GM19193 (cell line): ENCODE results near the gene FEV.

Experiments used
- POLR2A ChIP-seq: IDR thresholded peaks from 4 replicates; pipeline ENCODE4 v1.6.1; 2011; ENCODE audit not compliant: insufficient read depth, insufficient read length; ENCODE audit errors: extremely low read depth

FEV gene

DNA sequence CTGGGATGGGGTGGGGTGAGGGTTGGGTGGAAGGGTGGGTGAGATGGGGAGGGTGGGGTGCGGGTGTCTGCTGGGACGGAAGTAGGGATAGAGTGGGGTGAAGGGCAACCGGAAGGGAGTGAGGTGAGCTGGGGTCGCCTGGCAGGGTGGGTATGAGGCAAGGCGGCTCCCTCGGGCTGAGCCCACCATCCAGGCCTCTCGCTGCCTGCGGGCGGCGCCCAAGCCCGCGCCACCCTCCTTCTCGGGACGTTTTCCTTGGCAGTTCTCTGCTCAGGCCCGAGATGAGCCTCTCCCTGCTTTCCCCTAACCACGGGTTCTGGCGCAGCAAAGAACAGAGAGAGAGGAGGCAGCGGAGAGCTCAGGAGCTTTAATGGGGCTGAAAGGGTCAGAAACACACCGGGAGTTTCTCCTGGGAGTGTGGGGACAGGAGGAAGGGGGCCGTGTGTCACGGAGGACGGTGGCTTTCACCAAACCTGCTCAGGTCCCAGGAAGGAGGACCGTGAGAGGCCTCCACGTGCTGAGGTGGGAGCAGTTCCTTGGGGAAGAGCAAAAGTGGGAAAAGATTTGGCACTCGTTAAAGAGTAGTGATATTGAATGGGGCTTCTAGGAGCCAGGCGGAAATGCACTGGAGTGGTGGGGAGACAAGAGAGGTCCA is 4.1 kb downstream of the FEV start:
- no peak for TF ChIP-seq POLR2A

GRCh38 chr2:218979846-218980734 is 4.9 kb downstream of the FEV start:
- no peak for TF ChIP-seq POLR2A

- no peak for TF ChIP-seq POLR2A
Observed at GRCh38 chr2:218975060-218975777, 9.8 kb downstream of the FEV start.

- TF ChIP-seq POLR2A: no peak
Observed at GRCh38 chr2:218970894-218971293, 14.1 kb downstream of the FEV start.

DNA sequence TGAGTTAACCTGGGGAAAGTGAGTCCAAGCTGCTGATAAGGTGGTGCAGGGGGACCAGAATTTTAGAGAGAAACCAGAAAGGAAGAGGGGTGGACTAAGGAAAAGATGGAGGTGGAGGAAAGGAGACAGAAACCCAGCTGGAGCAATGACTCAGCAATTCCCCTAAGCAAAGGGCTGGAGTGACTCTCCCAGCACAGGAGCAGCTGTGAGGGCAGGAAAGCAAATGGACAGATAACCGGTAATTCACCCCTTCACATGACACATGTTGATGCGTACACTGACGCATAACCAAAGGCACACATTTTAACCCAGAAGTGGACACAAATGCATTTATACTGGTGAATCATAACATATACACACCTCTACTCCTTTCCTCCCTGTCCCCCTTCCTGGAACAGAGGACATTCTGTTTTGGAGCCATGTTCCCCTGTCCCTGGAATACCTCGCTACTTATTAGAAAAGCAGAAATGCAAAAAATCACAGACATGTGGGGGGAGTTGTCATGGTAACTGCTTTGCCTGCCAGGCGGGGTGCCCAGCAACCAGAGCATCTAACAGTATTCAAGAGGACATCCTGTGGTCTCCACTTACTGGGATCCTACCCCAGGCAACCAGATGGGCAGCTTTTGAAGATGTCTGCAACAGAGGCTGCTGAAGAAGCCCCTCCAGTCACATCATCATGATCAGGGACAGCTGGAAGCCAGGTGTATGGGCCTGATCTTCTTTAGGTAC is 20.8 kb downstream of the FEV start:
- no peak for TF ChIP-seq POLR2A

- no peak for TF ChIP-seq POLR2A
Observed at GRCh38 chr2:218963601-218964000, 21.4 kb downstream of the FEV start.

GRCh38 chr2:218962859-218963492 is 22.0 kb downstream of the FEV start:
- TF ChIP-seq POLR2A: no peak

GRCh38 chr2:218961651-218962570 is 23.1 kb downstream of the FEV start:
- TF ChIP-seq POLR2A: no peak

- no peak for TF ChIP-seq POLR2A
Observed at GRCh38 chr2:218961229-218961628, 23.8 kb downstream of the FEV start.

DNA sequence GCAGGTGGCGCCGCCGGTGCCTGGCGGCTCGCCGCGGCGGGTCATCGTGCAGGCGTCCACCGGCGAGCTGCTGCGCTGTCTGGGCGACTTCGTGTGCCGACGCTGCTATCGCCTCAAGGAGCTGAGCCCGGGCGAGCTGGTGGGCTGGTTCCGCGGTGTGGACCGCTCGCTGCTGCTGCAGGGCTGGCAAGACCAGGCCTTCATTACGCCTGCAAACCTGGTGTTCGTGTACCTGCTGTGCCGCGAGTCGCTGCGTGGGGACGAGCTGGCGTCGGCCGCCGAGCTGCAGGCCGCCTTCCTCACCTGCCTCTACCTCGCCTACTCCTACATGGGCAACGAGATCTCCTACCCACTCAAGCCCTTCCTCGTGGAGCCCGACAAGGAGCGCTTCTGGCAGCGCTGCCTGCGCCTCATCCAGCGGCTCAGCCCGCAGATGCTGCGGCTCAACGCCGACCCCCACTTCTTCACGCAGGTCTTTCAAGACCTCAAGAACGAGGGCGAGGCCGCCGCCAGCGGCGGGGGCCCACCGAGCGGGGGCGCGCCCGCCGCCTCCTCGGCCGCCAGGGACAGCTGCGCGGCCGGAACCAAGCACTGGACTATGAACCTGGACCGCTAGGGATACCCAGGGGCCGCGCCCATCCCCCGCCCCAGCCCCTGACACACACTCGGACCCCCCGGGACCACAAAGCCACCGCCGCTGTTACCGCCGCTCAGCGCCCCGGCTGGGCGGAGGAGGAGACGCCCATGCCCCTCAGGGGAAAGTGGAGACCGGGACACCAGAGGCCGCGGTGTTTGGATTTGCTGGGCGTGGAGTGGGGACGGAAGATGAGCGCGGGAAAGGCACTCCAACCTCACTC is 24.4 kb downstream of the FEV start:
- no peak for TF ChIP-seq POLR2A

DNA sequence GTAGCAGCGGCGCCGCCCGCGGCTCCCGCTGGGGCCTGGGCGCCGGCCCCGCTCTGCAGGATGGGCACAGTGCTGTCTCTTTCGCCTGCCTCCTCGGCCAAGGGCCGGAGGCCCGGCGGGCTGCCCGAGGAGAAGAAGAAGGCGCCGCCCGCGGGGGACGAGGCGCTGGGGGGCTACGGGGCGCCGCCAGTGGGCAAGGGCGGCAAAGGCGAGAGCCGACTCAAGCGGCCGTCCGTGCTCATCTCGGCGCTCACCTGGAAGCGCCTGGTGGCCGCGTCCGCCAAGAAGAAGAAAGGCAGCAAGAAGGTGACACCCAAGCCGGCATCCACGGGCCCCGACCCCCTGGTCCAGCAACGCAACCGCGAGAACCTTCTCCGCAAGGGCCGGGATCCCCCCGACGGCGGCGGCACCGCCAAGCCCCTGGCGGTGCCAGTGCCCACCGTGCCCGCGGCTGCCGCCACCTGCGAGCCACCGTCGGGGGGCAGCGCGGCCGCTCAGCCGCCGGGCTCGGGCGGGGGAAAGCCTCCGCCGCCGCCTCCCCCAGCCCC is 25.1 kb downstream of the FEV start:
- TF ChIP-seq POLR2A: no peak

GRCh38 chr2:218959141-218959731 is 25.7 kb downstream of the FEV start, which contains the start of gene CDK5R2:
Gene CDK5R2, plus strand, starts transcription at chr2:218959666. Its CDS starts 155 bp downstream, at chr2:218959821.
- TF ChIP-seq POLR2A: no peak
